ENCODE data around the gene CAMK2D. TPM values are rescaled to one million over a fixed set of nuclear protein-coding genes. Genes with fewer than 3 reads are reported as not detected.
"Not testable (repeated sequence)": the region's sequence is repeated elsewhere in the genome, so short reads cannot be mapped to it uniquely, and the experiment has no call there.

Gene CAMK2D
- total and polyA plus RNA-seq, 12 donors = 55.6 to 286 (median 221) TPM

GRCh38 chr4:113711883-113712662, 49.5 kb downstream of the CAMK2D start:
- H3K27ac ChIP-seq = no peak overlapping the region
- no peaks in the 10 kb centered on the region for H3K36me3 ChIP-seq
- 86 to 94% methylated on average over 1 of the region's 1 CpG for WGBS, 2 donors
- no peaks in the 10 kb centered on the region for H3K27me3 ChIP-seq
- intact Hi-C loops (cut with DNase I) = no loop called here
- H3K4me3 ChIP-seq = no peak overlapping the region
- no peak for DNase-seq
- no peaks in the 10 kb centered on the region for H3K9me3 ChIP-seq
- no peak for ATAC-seq
- no peak for TF ChIP-seq CTCF (IDR thresholded peaks at IDR 0.05)
- peaks cover 0 to 52% (median 34%) of the 10 kb centered on the region in 9 donors for H3K4me1 ChIP-seq

GRCh38 chr4:113708250-113708649, 53.3 kb downstream of the CAMK2D start:
- intact Hi-C loops (cut with DNase I) = no loop called here
- no peak for TF ChIP-seq CTCF (IDR thresholded peaks at IDR 0.05)
- Histone ChIP-seq H3K27ac (peak overlapping the region in 1 of 10 donors; percentile 46), H3K9me3 (no peaks in the 10 kb centered on the region), H3K36me3 (no peaks in the 10 kb centered on the region), H3K4me1 (peaks cover 0 to 66% (median 41%) of the 10 kb centered on the region in 9 donors), H3K4me3 (no peak overlapping the region), H3K27me3 (no peaks in the 10 kb centered on the region)
- DNase-seq (no peak), ATAC-seq (peak in 4 of 8 donors; percentile 44 to 75 (median 58))
- WGBS, 2 donors = 12 to 15% methylated on average over 1 of the region's 1 CpG

GRCh38 chr4:113707048-113707447, 54.5 kb downstream of the CAMK2D start:
- intact Hi-C loops (cut with DNase I) = no loop called here
- peak in 5 of 8 donors; percentile 49 to 79 (median 66) for ATAC-seq
- Histone ChIP-seq H3K4me3 (no peak overlapping the region), H3K9me3 (no peaks in the 10 kb centered on the region), H3K27me3 (no peaks in the 10 kb centered on the region), H3K36me3 (no peaks in the 10 kb centered on the region), H3K4me1 (peaks cover 0 to 62% (median 35%) of the 10 kb centered on the region in 9 donors), H3K27ac (peak overlapping the region in 5 of 10 donors; percentile 23 to 53 (median 32))
- WGBS, 2 donors = 58 to 60% methylated on average over 2 of the region's 2 CpGs
- TF ChIP-seq CTCF (IDR thresholded peaks at IDR 0.05) = no peak
- no peak for DNase-seq

- peaks cover 0 to 56% (median 36%) of the 10 kb centered on the region in 9 donors for H3K4me1 ChIP-seq
- H3K27me3 ChIP-seq; DNase-seq; ATAC-seq; intact Hi-C loops (cut with DNase I); H3K9me3 ChIP-seq; H3K36me3 ChIP-seq; H3K27ac ChIP-seq; H3K4me3 ChIP-seq: not testable (repeated sequence)
- 95 to 97% methylated on average over 6 of the region's 6 CpGs for WGBS, 2 donors
Observed at GRCh38 chr4:113705097-113705496, 56.4 kb downstream of the CAMK2D start.

GRCh38 chr4:113702596-113702995, 58.9 kb downstream of the CAMK2D start:
- not testable (repeated sequence) for H3K27ac ChIP-seq, H3K36me3 ChIP-seq, H3K27me3 ChIP-seq, ATAC-seq, H3K4me3 ChIP-seq, H3K9me3 ChIP-seq, DNase-seq
- 82 to 89% methylated on average over 3 of the region's 3 CpGs for WGBS, 2 donors
- peaks cover 0 to 53% (median 28%) of the 10 kb centered on the region in 9 donors for H3K4me1 ChIP-seq
- intact Hi-C loops (cut with DNase I) = loop anchor here in 1 of 10 donors (5.0 kb wide), 1 partner anchor 45 kb away; no protein-coding TSS in a partner anchor

Data from heart right ventricle (tissue), 16 donors.